GM06990 (cell line): Measurements from ENCODE around the gene C1RL.

Experiments used
- DNase-seq: peaks from one replicate; pipeline ENCODE4 v3.0.0-alpha.2; 2011; ENCODE audit not compliant: insufficient read length; ENCODE audit errors: extremely low read depth
- H3K27me3 ChIP-seq: replicated peaks from 2 replicates; pipeline ENCODE4 v1.6.0; 2011; ENCODE audit warnings: low read length; ENCODE audit not compliant: control insufficient read depth, insufficient read depth
- H3K36me3 ChIP-seq: 2 replicates; pipeline ENCODE4 v1.5.1; 2011; ENCODE audit warnings: low read length; ENCODE audit not compliant: control insufficient read depth, insufficient read depth
- H3K4me3 ChIP-seq: replicated peaks from 2 replicates; pipeline ENCODE4 v1.5.1; 2011; ENCODE audit warnings: low read depth, mild to moderate bottlenecking, control low read depth, low read length
- TF ChIP-seq, protein P1 (sequence below): IDR thresholded peaks from 2 replicates; pipeline ENCODE4 v1.5.1; 2011; ENCODE audit warnings: low read length, control low read depth, mild to moderate bottlenecking, inconsistent platforms; ENCODE audit not compliant: insufficient read depth, poor library complexity, severe bottlenecking

C1RL gene

GRCh38 chr12:7096006-7096932, 12.7 kb downstream of the C1RL start:
- H3K4me3 ChIP-seq = no peak overlapping the region
- H3K36me3 ChIP-seq = no peaks in the 10 kb centered on the region; the same call in 1 of the 2 replicates
- no peak for DNase-seq
- no peaks in the 10 kb centered on the region for H3K27me3 ChIP-seq
- TF ChIP-seq, protein P1, sequence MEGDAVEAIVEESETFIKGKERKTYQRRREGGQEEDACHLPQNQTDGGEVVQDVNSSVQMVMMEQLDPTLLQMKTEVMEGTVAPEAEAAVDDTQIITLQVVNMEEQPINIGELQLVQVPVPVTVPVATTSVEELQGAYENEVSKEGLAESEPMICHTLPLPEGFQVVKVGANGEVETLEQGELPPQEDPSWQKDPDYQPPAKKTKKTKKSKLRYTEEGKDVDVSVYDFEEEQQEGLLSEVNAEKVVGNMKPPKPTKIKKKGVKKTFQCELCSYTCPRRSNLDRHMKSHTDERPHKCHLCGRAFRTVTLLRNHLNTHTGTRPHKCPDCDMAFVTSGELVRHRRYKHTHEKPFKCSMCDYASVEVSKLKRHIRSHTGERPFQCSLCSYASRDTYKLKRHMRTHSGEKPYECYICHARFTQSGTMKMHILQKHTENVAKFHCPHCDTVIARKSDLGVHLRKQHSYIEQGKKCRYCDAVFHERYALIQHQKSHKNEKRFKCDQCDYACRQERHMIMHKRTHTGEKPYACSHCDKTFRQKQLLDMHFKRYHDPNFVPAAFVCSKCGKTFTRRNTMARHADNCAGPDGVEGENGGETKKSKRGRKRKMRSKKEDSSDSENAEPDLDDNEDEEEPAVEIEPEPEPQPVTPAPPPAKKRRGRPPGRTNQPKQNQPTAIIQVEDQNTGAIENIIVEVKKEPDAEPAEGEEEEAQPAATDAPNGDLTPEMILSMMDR = no peak

DNA sequence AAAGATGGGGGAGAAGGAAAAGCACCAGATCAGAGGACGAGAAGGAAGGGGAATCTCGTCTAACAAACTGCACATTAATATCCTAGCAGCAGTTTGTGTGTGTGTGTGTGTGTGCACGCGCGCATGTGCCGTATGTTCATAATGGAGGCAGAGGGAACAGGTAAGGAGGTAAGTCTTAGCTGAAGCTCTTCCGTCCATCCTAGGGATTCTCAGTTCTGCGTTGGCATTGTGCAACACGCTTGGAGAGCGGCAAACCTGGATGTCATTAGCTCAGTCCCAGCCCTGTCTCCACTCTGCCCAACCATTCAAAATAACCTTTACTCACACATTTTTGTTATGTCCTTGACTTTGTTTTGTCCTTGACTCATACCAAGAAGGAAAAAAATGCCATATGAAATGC, 15.1 kb downstream of the C1RL start:
- DNase-seq = no peak
- H3K27me3 ChIP-seq = no peaks in the 10 kb centered on the region
- no peaks in the 10 kb centered on the region for H3K36me3 ChIP-seq
- H3K4me3 ChIP-seq = no peak overlapping the region
- TF ChIP-seq, protein P1 = no peak

- DNase-seq = no peak
- no peaks in the 10 kb centered on the region for H3K36me3 ChIP-seq
- no peaks in the 10 kb centered on the region for H3K27me3 ChIP-seq
- H3K4me3 ChIP-seq = no peak overlapping the region
- TF ChIP-seq, protein P1 = no peak
Observed at GRCh38 chr12:7093486-7093885, 15.5 kb downstream of the C1RL start.

GRCh38 chr12:7092986-7093460, 16.0 kb downstream of the C1RL start:
- TF ChIP-seq, protein P1 = no peak

GRCh38 chr12:7092229-7092985, 16.6 kb downstream of the C1RL start, which contains the start of gene C1R:
Gene C1R, minus strand, starts transcription at chr12:7092445. Its CDS starts 57 bp downstream, at chr12:7092388.
- TF ChIP-seq, protein P1 = peak; percentile 91
- peak; percentile 41 for DNase-seq
- Histone ChIP-seq H3K36me3 (no peaks in the 10 kb centered on the region), H3K4me3 (no peak within 1 kb of the TSS; the same call in 1 of the 2 replicates), H3K27me3 (no peaks in the 10 kb centered on the region)

More at GRCh38 chr12:7092986-7093460, 16.0 kb downstream of the C1RL start:
- no peak overlapping the region for H3K4me3 ChIP-seq
- no peaks in the 10 kb centered on the region for H3K36me3 ChIP-seq
- no peaks in the 10 kb centered on the region for H3K27me3 ChIP-seq
- DNase-seq = no peak
